A549 (cell line): ENCODE results near the gene HSPG2.

Experiments used
- EHMT2 ChIP-seq: fragments of 200-600 bp; sonication (generic); IDR thresholded peaks from 2 replicates; pipeline ENCODE4 v1.6.1; 2016; ENCODE audit warnings: antibody characterized with exemption, low read depth, mild to moderate bottlenecking, moderate library complexity
- EP300 ChIP-seq, 2 experiments: fragments of >200 bp; sonication (Bioruptor Twin); formaldehyde crosslinking; IDR thresholded peaks; 2 replicates in 1 of 2; 3 replicates in 1 of 2; pipeline ENCODE4 v1.6.1; 2016 to 2017
- FOSB ChIP-seq: fragments of 250-450 bp; sonication (Bioruptor Pico); IDR thresholded peaks from 2 replicates; pipeline ENCODE4 v1.5.0; 2020; ENCODE audit warnings: mild to moderate bottlenecking, moderate library complexity
- HOXA7 ChIP-seq: fragments of 250-450 bp; sonication (Bioruptor Pico); IDR thresholded peaks from 2 replicates; pipeline ENCODE4 v1.5.0; 2020; ENCODE audit warnings: mild to moderate bottlenecking, moderate library complexity
- JUN ChIP-seq, 2 experiments: fragments of >200 bp; sonication (Bioruptor Twin); formaldehyde crosslinking; IDR thresholded peaks; 2 replicates in 1 of 2; 3 replicates in 1 of 2; pipeline ENCODE4 v1.6.1; 2016 to 2017
- MAFK ChIP-seq: fragments of 450-650 bp; IDR thresholded peaks from 2 replicates; pipeline ENCODE4 v1.6.1; 2014; ENCODE audit not compliant: partially characterized antibody
- POLR2A ChIP-seq: IDR thresholded peaks from 2 replicates; pipeline ENCODE4 v1.6.1; 2012; ENCODE audit warnings: mild to moderate bottlenecking, low read length
- POLR2AphosphoS2 ChIP-seq: conservative IDR thresholded peaks from 2 replicates; pipeline ENCODE4 v1.6.1; 2012; ENCODE audit warnings: low read length, improper control_type of control experiment, inconsistent platforms
- RFX5 ChIP-seq: fragments of 450-650 bp; IDR thresholded peaks from 2 replicates; pipeline ENCODE4 v1.7.1; 2014; ENCODE audit warnings: antibody characterized with exemption, mild to moderate bottlenecking, moderate library complexity
- TF ChIP-seq, protein P1 (sequence below): fragments of >200 bp; sonication (Bioruptor Twin); formaldehyde crosslinking; IDR thresholded peaks from 3 replicates; pipeline ENCODE4 v1.5.1; 2016

DNA sequence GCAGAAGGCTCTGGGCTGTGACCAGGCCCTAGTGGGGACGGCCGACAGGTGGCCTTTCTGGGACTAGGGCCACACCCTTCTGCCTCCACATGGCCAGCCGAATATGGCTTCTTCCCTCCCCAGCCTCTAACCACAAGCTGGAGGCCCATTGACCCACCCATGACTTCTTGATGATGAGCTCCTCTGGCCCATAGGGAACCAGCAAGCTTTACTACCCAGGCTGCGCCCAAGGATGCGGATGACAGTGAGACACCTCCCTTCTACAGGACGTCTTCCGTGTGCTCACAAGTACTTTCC is 84.0 kb downstream of the HSPG2 start:
- TF ChIP-seq, protein P1, sequence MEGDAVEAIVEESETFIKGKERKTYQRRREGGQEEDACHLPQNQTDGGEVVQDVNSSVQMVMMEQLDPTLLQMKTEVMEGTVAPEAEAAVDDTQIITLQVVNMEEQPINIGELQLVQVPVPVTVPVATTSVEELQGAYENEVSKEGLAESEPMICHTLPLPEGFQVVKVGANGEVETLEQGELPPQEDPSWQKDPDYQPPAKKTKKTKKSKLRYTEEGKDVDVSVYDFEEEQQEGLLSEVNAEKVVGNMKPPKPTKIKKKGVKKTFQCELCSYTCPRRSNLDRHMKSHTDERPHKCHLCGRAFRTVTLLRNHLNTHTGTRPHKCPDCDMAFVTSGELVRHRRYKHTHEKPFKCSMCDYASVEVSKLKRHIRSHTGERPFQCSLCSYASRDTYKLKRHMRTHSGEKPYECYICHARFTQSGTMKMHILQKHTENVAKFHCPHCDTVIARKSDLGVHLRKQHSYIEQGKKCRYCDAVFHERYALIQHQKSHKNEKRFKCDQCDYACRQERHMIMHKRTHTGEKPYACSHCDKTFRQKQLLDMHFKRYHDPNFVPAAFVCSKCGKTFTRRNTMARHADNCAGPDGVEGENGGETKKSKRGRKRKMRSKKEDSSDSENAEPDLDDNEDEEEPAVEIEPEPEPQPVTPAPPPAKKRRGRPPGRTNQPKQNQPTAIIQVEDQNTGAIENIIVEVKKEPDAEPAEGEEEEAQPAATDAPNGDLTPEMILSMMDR = no peak
- no peak for TF ChIP-seq EHMT2
- TF ChIP-seq FOSB = no peak
- TF ChIP-seq HOXA7 = no peak
- no peak for TF ChIP-seq POLR2AphosphoS2
- TF ChIP-seq EP300 (IDR thresholded peaks at IDR 0.05) = no peak
- TF ChIP-seq MAFK = no peak
- no peak for TF ChIP-seq RFX5
- no peak for TF ChIP-seq POLR2A
- no peak for TF ChIP-seq JUN (IDR thresholded peaks at IDR 0.05)
